ENCODE results near the gene TAF10.

GRCh38 chr11:6579681-6580080, 32.3 kb downstream of the TAF10 start:
- no peak for TF ChIP-seq CTCF (IDR thresholded peaks at IDR 0.05)
- no peak for TF ChIP-seq SIN3A (IDR thresholded peaks at IDR 0.05; ENCODE audit: borderline replicate concordance, insufficient read depth, low read depth, low read length)
- TF ChIP-seq REST (IDR thresholded peaks at IDR 0.05; ENCODE audit: insufficient read depth in 1 of 2, low read depth in 2 of 2, low read length in 1 of 2), result no peak
- TF ChIP-seq POLR2AphosphoS5 (IDR thresholded peaks at IDR 0.05; ENCODE audit: low read depth, low read length), result no peak
- TF ChIP-seq TCF7L2 (IDR thresholded peaks at IDR 0.05; ENCODE audit: low read depth, low read length), result no peak
